Esophagus squamous epithelium (tissue), 5 donors: Measurements from ENCODE around the gene REEP1. TPM values are rescaled to one million over a fixed set of nuclear protein-coding genes. Genes with fewer than 3 reads are reported as not detected.

Experiments
- DNase-seq: peaks from one replicate; lab custom pipeline; 2025; lab: John Stamatoyannopoulos, UW
- H3K27ac ChIP-seq, 4 donors: fragments of 200-600 bp; sonication (generic); one replicate each; pipeline ENCODE4 v1.5.1; 2016 to 2019; ENCODE audit warnings: mild to moderate bottlenecking in 1 of 4
- H3K27me3 ChIP-seq, 4 donors: fragments of 200-600 bp; sonication (generic); 1 replicate in 3 of 4; 2 replicates in 1 of 4; pipeline versions ENCODE4 v1.5.1 to v1.6.0; 2017 to 2021; ENCODE audit warnings: antibody characterized with exemption in 1 of 4
- H3K36me3 ChIP-seq, 3 donors: fragments of 200-600 bp; sonication (generic); one replicate each; pipeline ENCODE4 v1.5.1; 2016 to 2019
- H3K4me1 ChIP-seq, 3 donors: fragments of 200-600 bp; sonication (generic); one replicate each; pipeline ENCODE4 v1.5.1; 2017 to 2019
- H3K4me3 ChIP-seq, 4 donors: fragments of 200-600 bp; sonication (generic); 1 replicate in 3 of 4; 2 replicates in 1 of 4; pipeline ENCODE4 v1.5.1; 2016 to 2019; ENCODE audit warnings: mild to moderate bottlenecking in 2 of 4, moderate library complexity in 1 of 4
- H3K9me3 ChIP-seq, 3 donors: fragments of 200-600 bp; sonication (generic); one replicate each; pipeline ENCODE4 v1.5.1; 2016 to 2019
- CTCF ChIP-seq, 6 experiments: fragments of 450-650 bp in 4 of 6; fragments of 200-600 bp in 2 of 6; sonication (generic) in 2 of 6; IDR thresholded peaks; one replicate each; pipeline ENCODE4 v1.5.1; 2016 to 2019; ENCODE audit warnings: antibody characterized with exemption in 6 of 6, mild to moderate bottlenecking in 4 of 6, moderate library complexity in 4 of 6
- POLR2A ChIP-seq, 4 donors: fragments of 450-650 bp; IDR thresholded peaks; one replicate each; pipeline ENCODE4 v1.6.1; 2017; ENCODE audit warnings: antibody characterized with exemption in 4 of 4, mild to moderate bottlenecking in 4 of 4, moderate library complexity in 3 of 4
- WGBS, 2 donors: methylation state at CpG; one replicate each; pipeline ENCODE4 v1.1.5; 2018; 5-methylcytosine and 5-hydroxymethylcytosine counted together
- intact Hi-C: fragments of 100-400 bp; cut with DNase I; formaldehyde crosslinking; loops from one replicate; pipeline ENCODE4 v1.15.0; 2022
- total RNA-seq, 4 donors: library from RNA; depleted of rRNA; stranded (reverse); fragments of >200 nt; gene quantifications; one replicate each; pipeline ENCODE4 v1.1.0, GENCODE V29; 2016
- donor health status: DM: yes; HTN: yes; CAD: no.

The REEP1 gene
- total RNA-seq, 4 donors from 2014 or later, result 0.83 to 10.3 (median 2.0) TPM

DNA sequence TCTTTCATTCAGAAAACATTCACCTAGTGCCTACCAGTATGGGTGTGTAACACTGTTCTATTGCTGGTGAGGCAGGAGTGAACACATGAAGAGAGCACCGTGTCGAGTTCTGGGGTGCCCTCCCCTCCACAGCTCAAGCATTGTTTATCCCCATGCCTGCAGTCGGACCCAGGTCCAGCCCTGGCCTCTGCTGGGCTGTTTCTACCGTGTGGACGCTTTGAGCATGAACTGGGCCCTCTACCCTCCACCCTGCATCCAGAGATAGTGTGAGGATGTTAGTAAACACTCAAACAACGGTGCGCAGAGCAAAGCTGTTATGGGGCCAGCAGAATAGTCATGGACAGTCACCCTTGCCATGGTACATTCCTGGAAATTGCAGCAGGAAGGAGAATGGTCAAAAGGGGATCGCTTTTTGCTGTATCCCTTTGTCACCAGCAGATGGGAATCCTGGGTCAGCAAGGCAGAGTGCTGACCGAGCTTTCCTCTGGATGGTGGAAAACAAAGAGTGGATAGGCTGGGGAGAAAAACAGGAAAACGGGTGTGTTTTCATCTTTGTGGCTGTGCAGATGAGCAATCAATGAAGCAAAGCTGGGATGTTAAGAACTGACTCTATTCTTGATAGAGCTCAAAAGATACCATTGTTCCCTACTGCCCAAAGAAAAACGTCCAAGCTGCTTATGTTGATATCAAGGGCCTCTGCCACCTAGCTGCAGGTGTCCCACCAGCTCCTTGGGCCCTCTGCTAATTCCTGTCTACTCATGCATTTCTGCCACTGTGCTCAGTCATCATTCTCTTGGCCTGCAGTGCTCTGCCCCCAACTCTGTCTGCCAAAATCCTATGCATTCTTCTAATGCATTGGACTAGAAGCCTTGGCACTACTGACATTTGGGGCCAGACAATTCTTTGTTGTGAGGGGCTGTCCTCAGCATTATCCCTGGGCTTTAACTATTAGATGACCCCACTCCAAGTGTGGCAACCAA, 38.7 kb downstream of the REEP1 start:
- 58 to 68% methylated on average over 7 to 8 of the region's 11 CpGs for WGBS, 2 donors
- no peak for TF ChIP-seq POLR2A (IDR thresholded peaks at IDR 0.05)
- TF ChIP-seq CTCF (IDR thresholded peaks at IDR 0.05), result peak in 3 of 6 experiments; percentile 16 to 23 (median 17)
- Histone ChIP-seq H3K4me1 (peaks cover 0 to 43% (median 12%) of the 10 kb centered on the region in 3 donors), H3K27ac (peak overlapping the region; percentile 7 to 84 (median 74)), H3K27me3 (no peaks in the 10 kb centered on the region), H3K36me3 (no peaks in the 10 kb centered on the region), H3K9me3 (no peaks in the 10 kb centered on the region), H3K4me3 (no peak overlapping the region)
- no peak for DNase-seq
- intact Hi-C loops, result no loop called here

- 72 to 74% methylated on average over 5 of the region's 5 CpGs for WGBS, 2 donors
- no peaks in the 10 kb centered on the region for H3K36me3 ChIP-seq
- intact Hi-C loops, result no loop called here
- peaks cover 0 to 47% (median 8%) of the 10 kb centered on the region in 3 donors for H3K4me1 ChIP-seq
- H3K27me3 ChIP-seq, result no peaks in the 10 kb centered on the region
- no peak overlapping the region for H3K4me3 ChIP-seq
- no peaks in the 10 kb centered on the region for H3K9me3 ChIP-seq
- H3K27ac ChIP-seq, result peak overlapping the region; percentile 7 to 84 (median 74)
- TF ChIP-seq CTCF (IDR thresholded peaks at IDR 0.05) (peak in 5 of 6 experiments; percentile 21 to 48 (median 35)), POLR2A (IDR thresholded peaks at IDR 0.05) (no peak)
- no peak for DNase-seq
These were observed 39.9 kb downstream of the REEP1 start for GRCh38 chr2:86297382-86298147.

DNA sequence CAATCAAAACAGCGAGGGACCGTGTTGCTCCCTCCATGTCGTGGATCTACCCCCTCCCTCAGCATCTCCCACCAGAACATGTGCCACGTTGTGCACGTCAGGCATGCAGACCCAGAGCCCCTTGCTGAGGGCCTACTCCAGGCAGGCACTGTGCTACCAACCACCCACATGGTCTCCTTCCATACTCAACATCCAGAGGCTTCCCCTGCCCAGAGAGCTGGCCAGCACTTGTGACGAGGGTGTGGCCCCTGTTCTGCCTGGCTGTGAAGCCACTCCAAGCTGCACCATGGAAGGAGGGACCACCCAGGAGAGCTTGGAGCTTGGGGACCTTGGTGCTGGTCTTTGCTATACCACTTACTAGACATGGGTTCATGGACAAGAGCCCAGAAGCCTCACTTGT, 40.5 kb downstream of the REEP1 start:
- 69 to 93% methylated on average over 5 to 6 of the region's 6 CpGs for WGBS, 2 donors

GRCh38 chr2:86295066-86295465, 42.4 kb downstream of the REEP1 start:
- H3K36me3 ChIP-seq, result no peaks in the 10 kb centered on the region
- H3K27ac ChIP-seq, result no peak overlapping the region
- intact Hi-C loops, result no loop called here
- WGBS, 2 donors, result 83 to 84% methylated on average over 8 of the region's 8 CpGs
- no peak for DNase-seq
- no peaks in the 10 kb centered on the region for H3K27me3 ChIP-seq
- H3K9me3 ChIP-seq, result no peaks in the 10 kb centered on the region
- H3K4me1 ChIP-seq, result peaks cover 0 to 25% (median 0%) of the 10 kb centered on the region in 3 donors
- TF ChIP-seq CTCF (IDR thresholded peaks at IDR 0.05) (no peak), POLR2A (IDR thresholded peaks at IDR 0.05) (no peak)
- H3K4me3 ChIP-seq, result no peak overlapping the region

More for the DNA sequence above, 40.5 kb downstream of the REEP1 start:
- peak overlapping the region; percentile 28 to 84 (median 61) for H3K27ac ChIP-seq
- H3K9me3 ChIP-seq, result no peaks in the 10 kb centered on the region
- no peak for DNase-seq
- no peaks in the 10 kb centered on the region for H3K36me3 ChIP-seq
- no peak overlapping the region for H3K4me3 ChIP-seq
- no peak for TF ChIP-seq POLR2A (IDR thresholded peaks at IDR 0.05)
- no peak for TF ChIP-seq CTCF (IDR thresholded peaks at IDR 0.05)
- no peaks in the 10 kb centered on the region for H3K27me3 ChIP-seq
- intact Hi-C loops, result no loop called here
- H3K4me1 ChIP-seq, result peaks cover 0 to 41% (median 5%) of the 10 kb centered on the region in 3 donors
